HG02610 (cell line): ENCODE measurements around the gene LAMB4.

Experiments used
- ATAC-seq: cut with Tn5 transposase; IDR thresholded peaks from one replicate; pipeline ENCODE4 v1.9.1; 2021; ENCODE audit warnings: mild to moderate bottlenecking, moderate library complexity; ENCODE audit not compliant: unreplicated experiment

LAMB4 gene

GRCh38 chr7:108130261-108130660 is at the start of gene LAMB4:
TSS of gene LAMB4 (minus strand) at chr7:108130361. CDS start at chr7:108123164, 7,197 bp downstream.
- ATAC-seq, result no peak

- no peak for ATAC-seq
These were observed 48.2 kb upstream of the LAMB4 start for GRCh38 chr7:108178398-108178797.

- no peak for ATAC-seq
These were observed 41.0 kb upstream of the LAMB4 start for GRCh38 chr7:108171164-108171563.

- ATAC-seq, result no peak
These were observed 40.1 kb upstream of the LAMB4 start for GRCh38 chr7:108170251-108170650.

- ATAC-seq, result no peak
These were observed 37.3 kb upstream of the LAMB4 start for GRCh38 chr7:108167460-108167859.

GRCh38 chr7:108166687-108167086 is 36.5 kb upstream of the LAMB4 start:
- no peak for ATAC-seq

- no peak for ATAC-seq
These were observed 35.6 kb upstream of the LAMB4 start for GRCh38 chr7:108165723-108166122.

GRCh38 chr7:108164946-108165345 is 34.8 kb upstream of the LAMB4 start:
- no peak for ATAC-seq

GRCh38 chr7:108164342-108164741 is 34.2 kb upstream of the LAMB4 start:
- no peak for ATAC-seq

- no peak for ATAC-seq
These were observed 28.6 kb upstream of the LAMB4 start for GRCh38 chr7:108158776-108159175.

GRCh38 chr7:108157606-108158335 is 27.6 kb upstream of the LAMB4 start:
- no peak for ATAC-seq

GRCh38 chr7:108156897-108157605 is 26.9 kb upstream of the LAMB4 start:
- no peak for ATAC-seq

GRCh38 chr7:108152198-108152597 is 22.0 kb upstream of the LAMB4 start:
- ATAC-seq, result no peak

- no peak for ATAC-seq
These were observed 19.7 kb upstream of the LAMB4 start for GRCh38 chr7:108149908-108150307.

- ATAC-seq, result no peak
These were observed 19.0 kb upstream of the LAMB4 start for GRCh38 chr7:108149119-108149518.

- no peak for ATAC-seq
These were observed 16.9 kb upstream of the LAMB4 start for GRCh38 chr7:108147031-108147563.

GRCh38 chr7:108146070-108146842 is 16.1 kb upstream of the LAMB4 start:
- ATAC-seq, result peak; percentile 41

GRCh38 chr7:108145401-108145800 is 15.2 kb upstream of the LAMB4 start:
- ATAC-seq, result no peak

GRCh38 chr7:108144931-108145330 is 14.8 kb upstream of the LAMB4 start:
- ATAC-seq, result no peak

- no peak for ATAC-seq
These were observed 13.7 kb upstream of the LAMB4 start for GRCh38 chr7:108143658-108144420.
